ENCODE results near the gene PAGE2. TPM values are rescaled to one million over a fixed set of nuclear protein-coding genes. Genes with fewer than 3 reads are reported as not detected.

PAGE2 gene
- total and polyA plus RNA-seq, 2 of the 13 experiments (the other 11 are each of a cell fraction or from before 2014, with no cell fraction given) = not detected

DNA sequence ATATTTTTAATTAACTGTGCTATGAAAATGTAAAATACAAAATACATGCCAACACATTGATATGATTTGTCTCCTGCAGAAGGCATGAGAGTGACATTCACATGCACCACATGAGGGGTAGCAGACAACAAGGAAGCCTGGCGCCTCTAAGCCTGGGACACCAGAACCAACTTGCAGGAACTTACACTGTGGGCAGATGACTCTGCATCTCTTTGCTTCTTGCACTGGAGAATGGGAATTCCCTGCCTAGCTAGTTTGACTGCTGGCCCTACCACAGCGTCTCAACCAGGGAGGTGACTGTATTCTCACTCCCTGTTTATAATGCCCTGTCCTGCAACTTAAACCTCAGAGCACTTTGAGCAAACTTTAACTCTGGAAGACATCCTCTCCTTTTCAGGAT is 40.5 kb downstream of the PAGE2 start (continued):
- TF ChIP-seq, protein P1, sequence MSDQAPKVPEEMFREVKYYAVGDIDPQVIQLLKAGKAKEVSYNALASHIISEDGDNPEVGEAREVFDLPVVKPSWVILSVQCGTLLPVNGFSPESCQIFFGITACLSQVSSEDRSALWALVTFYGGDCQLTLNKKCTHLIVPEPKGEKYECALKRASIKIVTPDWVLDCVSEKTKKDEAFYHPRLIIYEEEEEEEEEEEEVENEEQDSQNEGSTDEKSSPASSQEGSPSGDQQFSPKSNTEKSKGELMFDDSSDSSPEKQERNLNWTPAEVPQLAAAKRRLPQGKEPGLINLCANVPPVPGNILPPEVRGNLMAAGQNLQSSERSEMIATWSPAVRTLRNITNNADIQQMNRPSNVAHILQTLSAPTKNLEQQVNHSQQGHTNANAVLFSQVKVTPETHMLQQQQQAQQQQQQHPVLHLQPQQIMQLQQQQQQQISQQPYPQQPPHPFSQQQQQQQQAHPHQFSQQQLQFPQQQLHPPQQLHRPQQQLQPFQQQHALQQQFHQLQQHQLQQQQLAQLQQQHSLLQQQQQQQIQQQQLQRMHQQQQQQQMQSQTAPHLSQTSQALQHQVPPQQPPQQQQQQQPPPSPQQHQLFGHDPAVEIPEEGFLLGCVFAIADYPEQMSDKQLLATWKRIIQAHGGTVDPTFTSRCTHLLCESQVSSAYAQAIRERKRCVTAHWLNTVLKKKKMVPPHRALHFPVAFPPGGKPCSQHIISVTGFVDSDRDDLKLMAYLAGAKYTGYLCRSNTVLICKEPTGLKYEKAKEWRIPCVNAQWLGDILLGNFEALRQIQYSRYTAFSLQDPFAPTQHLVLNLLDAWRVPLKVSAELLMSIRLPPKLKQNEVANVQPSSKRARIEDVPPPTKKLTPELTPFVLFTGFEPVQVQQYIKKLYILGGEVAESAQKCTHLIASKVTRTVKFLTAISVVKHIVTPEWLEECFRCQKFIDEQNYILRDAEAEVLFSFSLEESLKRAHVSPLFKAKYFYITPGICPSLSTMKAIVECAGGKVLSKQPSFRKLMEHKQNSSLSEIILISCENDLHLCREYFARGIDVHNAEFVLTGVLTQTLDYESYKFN (CRISPR knock-in tag; conservative IDR thresholded peaks at IDR 0.05) = no peak
- TF ChIP-seq SOX6 (IDR thresholded peaks at IDR 0.05) (no peak), SOX6 (CRISPR knock-in tag; IDR thresholded peaks at IDR 0.05) (no peak), ZNF3 (CRISPR knock-in tag; IDR thresholded peaks at IDR 0.05) (no peak), GFI1 (CRISPR knock-in tag; IDR thresholded peaks at IDR 0.05; ENCODE audit: borderline replicate concordance) (no peak), HOXA3 (CRISPR knock-in tag; IDR thresholded peaks at IDR 0.05) (no peak), RARG (CRISPR knock-in tag; IDR thresholded peaks at IDR 0.05; ENCODE audit: low read depth) (no peak)
- TF ChIP-seq, protein P2, sequence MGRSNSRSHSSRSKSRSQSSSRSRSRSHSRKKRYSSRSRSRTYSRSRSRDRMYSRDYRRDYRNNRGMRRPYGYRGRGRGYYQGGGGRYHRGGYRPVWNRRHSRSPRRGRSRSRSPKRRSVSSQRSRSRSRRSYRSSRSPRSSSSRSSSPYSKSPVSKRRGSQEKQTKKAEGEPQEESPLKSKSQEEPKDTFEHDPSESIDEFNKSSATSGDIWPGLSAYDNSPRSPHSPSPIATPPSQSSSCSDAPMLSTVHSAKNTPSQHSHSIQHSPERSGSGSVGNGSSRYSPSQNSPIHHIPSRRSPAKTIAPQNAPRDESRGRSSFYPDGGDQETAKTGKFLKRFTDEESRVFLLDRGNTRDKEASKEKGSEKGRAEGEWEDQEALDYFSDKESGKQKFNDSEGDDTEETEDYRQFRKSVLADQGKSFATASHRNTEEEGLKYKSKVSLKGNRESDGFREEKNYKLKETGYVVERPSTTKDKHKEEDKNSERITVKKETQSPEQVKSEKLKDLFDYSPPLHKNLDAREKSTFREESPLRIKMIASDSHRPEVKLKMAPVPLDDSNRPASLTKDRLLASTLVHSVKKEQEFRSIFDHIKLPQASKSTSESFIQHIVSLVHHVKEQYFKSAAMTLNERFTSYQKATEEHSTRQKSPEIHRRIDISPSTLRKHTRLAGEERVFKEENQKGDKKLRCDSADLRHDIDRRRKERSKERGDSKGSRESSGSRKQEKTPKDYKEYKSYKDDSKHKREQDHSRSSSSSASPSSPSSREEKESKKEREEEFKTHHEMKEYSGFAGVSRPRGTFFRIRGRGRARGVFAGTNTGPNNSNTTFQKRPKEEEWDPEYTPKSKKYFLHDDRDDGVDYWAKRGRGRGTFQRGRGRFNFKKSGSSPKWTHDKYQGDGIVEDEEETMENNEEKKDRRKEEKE (IDR thresholded peaks at IDR 0.05) = no peak
